Measurements from ENCODE around the gene RASSF3. TPM values are rescaled to one million over a fixed set of nuclear protein-coding genes. Genes with fewer than 3 reads are reported as not detected.

The RASSF3 gene
- total and polyA plus RNA-seq, 2 of the 13 experiments (the other 11 are each of a cell fraction or from before 2014, with no cell fraction given), result 15.5 to 16.0 TPM

- Histone ChIP-seq H3K27ac (ENCODE audit: extremely low read length, insufficient read depth, low read length) (peak overlapping the region; percentile 36), H4K20me1 (ENCODE audit: insufficient read depth, low read length) (0 out of 2 replicates have a peak, but pooled peaks cover 3% of the 10 kb centered on the region), H3K36me3 (replicated peaks in 1 of 2; ENCODE audit: control insufficient read depth in 1 of 2, insufficient read depth in 2 of 2, low read length in 2 of 2) (0 out of 5 replicates have a peak, but pooled peaks cover 0 to 7% of the 10 kb centered on the region in 2 experiments), H3K9me3 (ENCODE audit: low read length) (no peaks in the 10 kb centered on the region), H2AFZ (ENCODE audit: low read length) (no peak overlapping the region), H3K79me2 (ENCODE audit: insufficient read depth, low read length) (peaks cover 54% of the 10 kb centered on the region), H3K9ac (ENCODE audit: insufficient read depth, low read depth, low read length) (no peak overlapping the region), H3K4me3 (replicated peaks in 1 of 3; ENCODE audit: insufficient read depth in 1 of 3, low read depth in 2 of 3, low read length in 3 of 3) (no peak overlapping the region), H3K4me2 (ENCODE audit: low read depth, low read length) (peak overlapping the region; percentile 42), H3K4me1 (ENCODE audit: insufficient read depth, low read length) (peaks cover 58% of the 10 kb centered on the region), H3K27me3 (ENCODE audit: control insufficient read depth in 1 of 2, insufficient read depth in 2 of 2, low read length in 2 of 2) (no peaks in the 10 kb centered on the region)
- DNase-seq (ENCODE audit: low spot score) (peak; percentile 88), ATAC-seq (peak; percentile 99), FAIRE-seq (peak; percentile 98)
- ChIA-PET CTCF (ENCODE audit: low intra/inter-chr PET ratio, low total read pairs) (no interaction called here), POLR2A (interaction anchor here (0.6 to 2.2 kb wide), 6 partner anchors 9 to 26 kb away, joined by 3 to 14 read pairs (median 3); partner anchors contain the start of gene RASSF3)
- intact Hi-C loops (cut with micrococcal nuclease; ENCODE audit: unreplicated experiment), result loop anchor here (1.0 kb wide), 3 partner anchors 9 to 25 kb away; no protein-coding TSS in a partner anchor
- BruUV-seq (replicated peaks), result no TSS peak
- in situ Hi-C loops (cut with HindIII; ENCODE audit: extremely low pct_ligation_motif_present, low pct_unique_long_range_greater_than_20kb), result no loop called here
- no peak for TF ChIP-seq SOX6 (IDR thresholded peaks at IDR 0.05)
- TF ChIP-seq SOX6 (CRISPR knock-in tag; IDR thresholded peaks at IDR 0.05), result peak; percentile 97
- TF ChIP-seq GATAD2A (CRISPR knock-in tag; IDR thresholded peaks at IDR 0.05), result peak; percentile 74
- peak; percentile 72 for TF ChIP-seq SOX13 (IDR thresholded peaks at IDR 0.05)
- peak in 1 of 2 experiments; percentile 96; a peak in 2 of 4 replicates for TF ChIP-seq SOX13 (CRISPR knock-in tag; conservative IDR thresholded peaks at IDR 0.05 in 1 of 2, IDR thresholded peaks at IDR 0.05 in 1 of 2)
- no peak for TF ChIP-seq ZNF839 (CRISPR knock-in tag; IDR thresholded peaks at IDR 0.05; ENCODE audit: borderline replicate concordance)
- no peak for TF ChIP-seq ONECUT2 (CRISPR knock-in tag; IDR thresholded peaks at IDR 0.05)
- TF ChIP-seq MLX (CRISPR knock-in tag; IDR thresholded peaks at IDR 0.05), result 0 out of 2 replicates have a peak, but pooled peaks have one; percentile 14
- TF ChIP-seq PHF21A (CRISPR knock-in tag; IDR thresholded peaks at IDR 0.05), result 0 out of 2 replicates have a peak, but pooled peaks have one; percentile 20
- peak; percentile 71; the same call in 1 of the 2 replicates for TF ChIP-seq ZNF710 (CRISPR knock-in tag; IDR thresholded peaks at IDR 0.05; ENCODE audit: borderline replicate concordance)
- no peak for TF ChIP-seq ZNF572 (CRISPR knock-in tag; IDR thresholded peaks at IDR 0.05)
- peak; percentile 44; the same call in 1 of the 2 replicates for TF ChIP-seq ZNF574 (CRISPR knock-in tag; IDR thresholded peaks at IDR 0.05)
- no peak for TF ChIP-seq MXD3 (CRISPR knock-in tag; IDR thresholded peaks at IDR 0.05)
- TF ChIP-seq POGZ (CRISPR knock-in tag; IDR thresholded peaks at IDR 0.05), result peak; percentile 52; the same call in 1 of the 2 replicates
- 0 out of 2 replicates have a peak, but pooled peaks have one; percentile 40 for TF ChIP-seq ZNF543 (CRISPR knock-in tag; IDR thresholded peaks at IDR 0.05)
- no peak for TF ChIP-seq NR2F2 (IDR thresholded peaks at IDR 0.05; ENCODE audit: borderline replicate concordance, low read depth)
- TF ChIP-seq SMC3 (IDR thresholded peaks at IDR 0.05; ENCODE audit: low read length), result 0 out of 2 replicates have a peak, but pooled peaks have one; percentile 10
These were observed 23.6 kb downstream of the RASSF3 start for GRCh38 chr12:64633940-64634337.

All from HepG2 (cell line).